Cortex of kidney (tissue), 1 donor: ENCODE results near the gene FBXL4.

Source experiments
- DNase-seq: peaks from one replicate; lab custom pipeline; 2025; lab: John Stamatoyannopoulos, UW

FBXL4 gene

DNA sequence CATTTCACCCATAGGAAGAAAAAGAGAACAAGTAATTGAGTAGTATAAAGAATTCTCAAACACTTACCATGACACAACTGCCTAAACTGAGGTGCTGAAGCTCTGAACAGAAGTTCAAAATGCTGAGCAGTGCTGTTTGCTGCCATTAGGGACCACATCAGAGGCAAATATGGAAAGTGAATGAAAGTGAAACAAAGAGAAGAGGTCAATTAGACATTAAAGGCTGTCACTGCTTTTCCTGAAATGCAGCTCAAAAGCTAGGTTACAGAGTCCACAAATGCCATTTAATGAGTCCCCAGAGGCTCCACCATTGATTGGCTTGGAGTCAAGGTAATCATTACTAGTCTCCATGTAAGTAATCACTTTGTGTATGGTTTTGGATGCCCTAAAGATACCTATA, 67.3 kb downstream of the FBXL4 start:
- DNase-seq: no peak

DNA sequence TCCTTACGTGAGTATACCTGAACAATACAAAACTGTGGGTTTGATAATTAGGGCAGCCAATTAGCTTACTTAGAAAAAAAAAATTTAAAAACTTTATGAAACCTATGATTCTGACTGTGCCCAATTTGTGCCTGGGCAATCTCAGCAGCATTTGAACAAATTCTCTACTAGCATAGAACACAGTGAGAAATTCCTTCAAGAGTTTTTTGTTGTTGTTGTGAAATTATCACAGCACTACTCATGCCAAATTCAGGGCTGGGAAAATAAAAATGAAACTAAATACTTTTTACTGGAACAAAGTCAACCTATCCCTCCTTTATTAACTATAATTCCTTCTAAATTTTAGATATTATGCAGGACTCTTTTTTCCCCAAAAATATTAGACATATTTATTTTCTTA, 70.5 kb downstream of the FBXL4 start:
- no peak for DNase-seq

DNA sequence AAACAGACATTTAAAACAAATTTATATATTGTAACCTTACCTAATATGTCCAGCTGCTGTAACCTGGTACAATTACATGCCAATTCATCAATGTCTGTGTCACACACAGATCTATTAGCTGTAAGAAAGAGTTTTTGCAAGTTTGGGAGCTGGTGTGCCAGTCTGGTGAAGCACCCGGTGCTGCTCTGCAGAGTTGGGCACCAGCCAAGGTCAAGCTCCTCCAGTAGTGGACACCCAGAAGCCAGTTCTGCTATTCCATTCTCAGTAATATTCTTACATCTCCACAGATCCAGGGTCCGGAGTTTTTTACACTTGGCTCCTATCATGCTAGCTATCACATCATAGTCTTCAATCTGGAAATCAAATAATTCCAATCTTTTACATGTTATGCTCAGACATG, 72.4 kb downstream of the FBXL4 start:
- DNase-seq: no peak

DNA sequence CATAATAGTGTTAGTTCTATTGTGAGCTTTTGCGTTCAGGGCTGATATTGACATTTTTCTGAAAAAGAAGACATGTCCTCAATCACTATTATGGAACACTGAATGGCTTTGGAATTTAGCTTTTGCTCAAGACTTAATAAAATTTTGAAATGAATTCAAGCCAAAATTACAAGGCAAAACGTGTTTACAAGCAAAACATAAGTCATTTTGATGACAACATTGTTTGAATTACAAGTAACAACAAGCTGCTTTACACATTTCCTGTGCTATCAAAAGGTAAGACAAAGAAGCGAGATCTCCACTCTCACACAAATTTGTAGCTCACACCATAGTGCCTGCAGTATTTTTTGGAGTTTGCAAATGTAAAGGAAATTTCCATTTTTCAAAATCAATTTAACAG, 75.9 kb downstream of the FBXL4 start:
- DNase-seq: no peak

DNA sequence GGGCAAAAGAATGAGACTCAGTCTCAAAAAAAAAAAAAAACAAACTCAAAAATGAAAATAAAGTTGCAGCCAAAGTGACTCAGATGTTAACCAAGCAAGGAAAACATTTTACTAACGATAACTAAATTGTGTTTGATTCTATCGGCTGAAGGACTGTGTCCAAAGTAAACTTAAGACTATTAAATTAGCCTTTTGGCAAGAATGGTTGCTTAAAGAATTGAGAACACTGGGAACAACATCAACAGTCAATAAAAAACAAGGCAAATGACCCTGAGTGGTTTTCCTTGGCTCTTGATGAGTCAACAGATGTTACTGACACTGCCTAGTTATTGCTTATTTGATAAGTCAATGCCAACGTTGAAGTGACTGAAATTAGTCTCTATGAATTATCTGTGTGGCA, 76.7 kb downstream of the FBXL4 start:
- DNase-seq: no peak

DNA sequence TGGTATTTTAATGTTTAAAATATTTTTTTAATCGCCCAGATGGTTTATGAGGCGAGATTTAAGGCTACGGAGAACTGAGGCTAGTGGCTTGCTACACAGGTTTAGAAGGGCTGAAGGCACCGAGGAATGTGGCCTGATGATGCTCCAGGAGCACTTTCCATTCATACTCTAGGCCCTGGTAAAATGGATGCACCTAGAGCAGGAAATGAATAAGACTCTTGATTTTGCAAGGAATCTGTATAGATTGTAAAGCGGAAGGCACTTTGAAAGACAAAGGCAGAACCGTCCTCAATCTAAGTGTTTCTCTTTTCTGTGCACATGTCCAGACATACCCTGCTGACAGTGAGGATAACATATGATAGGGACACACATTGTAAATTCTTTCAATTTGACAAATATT, 83.2 kb downstream of the FBXL4 start:
- DNase-seq: no peak

DNA sequence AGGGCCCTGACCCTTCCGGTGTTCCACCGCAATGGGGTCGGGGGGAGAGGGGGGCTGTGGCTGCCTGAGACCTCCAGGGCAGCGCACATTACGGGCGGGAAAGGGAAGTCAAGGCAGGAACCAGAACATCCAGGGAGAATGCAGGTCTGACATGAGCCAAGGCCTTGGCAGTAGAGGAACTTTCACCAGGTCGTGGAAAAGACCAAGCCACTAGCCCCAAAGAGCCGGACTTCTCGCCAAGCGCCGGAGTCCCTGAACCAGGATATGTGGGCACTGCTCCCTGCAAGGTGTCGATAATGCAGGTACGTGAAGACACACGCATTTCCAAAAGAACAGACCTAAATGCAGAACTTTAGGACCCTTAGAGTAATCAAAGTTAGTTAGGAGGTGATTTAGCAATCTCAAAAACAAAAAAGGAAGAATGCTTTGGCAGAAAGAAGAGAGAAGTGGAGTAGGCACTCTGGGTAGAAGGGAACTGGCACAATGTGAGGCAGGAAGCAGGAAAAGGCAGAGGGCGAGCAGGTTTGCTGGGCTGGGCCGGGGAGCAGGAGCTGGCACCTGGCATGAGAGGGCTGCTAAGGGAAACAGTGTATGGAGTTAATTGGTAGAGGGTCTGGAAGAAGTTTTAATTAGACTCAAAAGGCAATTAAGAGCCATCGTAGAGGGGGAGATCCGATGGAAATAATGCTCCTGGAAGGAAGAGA, 99.1 kb downstream of the FBXL4 start:
- DNase-seq: no peak

DNA sequence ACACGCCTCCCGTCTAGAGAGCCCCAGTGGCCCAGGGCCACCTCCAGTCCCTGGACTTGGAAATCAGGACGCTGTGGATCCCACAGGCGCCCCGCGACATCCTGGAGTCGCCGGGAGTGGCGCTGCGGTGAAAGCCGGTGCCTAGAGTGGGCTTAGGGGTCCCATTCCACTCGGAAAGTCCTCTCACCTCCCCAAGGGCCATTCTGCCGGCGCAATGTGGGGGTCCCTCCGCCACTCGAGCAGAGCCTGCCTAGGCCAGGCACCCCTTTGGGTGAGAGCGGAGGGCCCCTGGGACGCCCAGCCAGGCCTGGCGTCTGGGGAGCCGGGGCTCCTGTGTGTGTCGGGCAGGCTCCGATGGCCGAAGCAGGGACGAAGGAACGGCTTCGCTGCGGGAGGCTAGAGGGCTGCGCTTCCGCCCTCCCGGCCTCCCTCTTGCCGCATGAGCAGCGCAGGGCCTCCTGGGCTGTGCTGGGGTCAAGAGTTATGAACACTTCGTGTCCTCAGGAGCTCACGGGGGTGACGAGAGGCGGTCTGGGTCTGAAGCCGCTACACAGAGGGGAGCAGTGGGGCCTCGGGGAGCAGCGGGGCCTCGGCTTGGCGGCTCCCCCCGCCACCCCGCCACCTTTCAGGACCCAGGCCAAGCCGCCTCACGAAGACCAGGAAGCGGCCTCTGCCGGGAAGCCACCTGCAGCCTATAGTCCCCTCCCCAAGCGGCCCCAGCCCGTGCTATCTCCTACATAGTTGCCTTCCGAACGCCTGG, 99.8 kb downstream of the FBXL4 start:
- no peak for DNase-seq

DNA sequence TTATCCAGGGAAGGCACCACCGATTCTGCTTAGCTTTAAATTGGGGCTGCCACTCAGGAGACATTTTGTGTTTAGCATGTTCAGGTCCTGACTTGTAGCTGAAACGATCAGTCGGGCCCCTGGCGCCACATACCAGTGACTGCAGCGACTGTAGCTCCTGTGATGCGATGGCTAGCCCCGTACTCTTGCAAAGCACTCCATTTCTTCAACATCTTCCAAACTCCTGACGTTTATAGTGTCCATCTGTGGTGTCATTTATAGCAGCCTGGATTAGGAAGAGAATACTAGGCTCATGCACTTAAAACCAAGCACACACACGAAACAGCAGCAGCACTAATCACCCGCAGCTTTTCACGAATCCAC, 100.3 kb downstream of the FBXL4 start:
- DNase-seq: no peak

DNA sequence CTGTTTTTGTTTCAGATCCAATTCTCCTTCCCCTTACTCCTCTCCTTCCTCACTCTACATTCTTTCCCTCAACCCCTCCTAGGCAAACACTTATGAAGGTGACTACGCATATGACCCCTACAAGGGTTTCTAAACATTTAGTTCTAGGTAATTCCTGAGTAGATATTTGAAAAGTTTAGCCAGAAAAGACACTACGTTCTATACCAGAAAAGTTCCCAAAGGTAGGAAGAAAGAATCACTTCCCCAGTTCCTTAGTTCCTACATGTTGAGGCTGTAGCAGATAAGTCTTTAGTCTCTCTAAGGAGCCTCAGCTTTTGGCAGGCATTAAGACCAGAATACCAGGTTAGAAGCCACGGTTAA, 101.7 kb downstream of the FBXL4 start:
- DNase-seq: no peak

DNA sequence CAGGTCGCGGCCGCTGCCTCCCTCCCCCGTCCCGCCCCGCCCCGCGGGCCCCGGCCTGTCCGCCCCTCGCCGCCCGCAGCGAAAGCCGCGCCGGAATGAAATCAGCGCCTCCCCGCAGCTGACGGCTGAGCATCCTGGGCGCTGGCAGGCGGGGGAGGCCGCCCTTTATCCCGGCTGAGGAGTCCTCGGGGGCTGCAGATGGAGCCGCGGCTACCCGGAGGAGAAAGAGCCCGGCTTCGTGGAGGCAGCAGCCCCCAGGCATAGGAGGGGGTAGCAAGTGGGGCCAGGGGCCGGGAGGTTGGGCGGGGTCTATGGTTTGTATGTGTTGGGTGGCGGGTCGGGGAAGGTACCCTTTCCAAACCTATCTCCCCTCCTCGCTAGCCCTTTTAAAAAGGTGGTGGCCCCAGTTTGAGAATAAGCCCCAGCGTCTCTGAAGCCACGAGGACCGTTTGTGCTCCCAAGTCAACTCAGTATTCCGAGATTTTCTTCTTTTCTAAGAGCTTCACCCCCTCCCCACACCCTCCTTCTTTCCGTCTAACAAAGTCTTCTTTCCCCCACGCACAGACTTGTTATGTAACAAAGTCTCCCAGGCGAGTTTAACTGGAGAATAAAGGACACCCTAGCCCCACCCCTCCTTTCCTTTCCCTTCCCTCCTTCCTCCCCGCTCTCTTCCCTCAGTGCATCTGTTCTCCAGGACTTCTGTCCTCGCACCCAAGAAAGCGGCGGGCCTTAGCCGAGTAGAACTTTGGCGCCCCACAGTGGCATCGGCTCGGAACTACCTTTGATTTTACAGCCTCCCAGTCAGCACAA, 102.3 kb downstream of the FBXL4 start:
- no peak for DNase-seq

DNA sequence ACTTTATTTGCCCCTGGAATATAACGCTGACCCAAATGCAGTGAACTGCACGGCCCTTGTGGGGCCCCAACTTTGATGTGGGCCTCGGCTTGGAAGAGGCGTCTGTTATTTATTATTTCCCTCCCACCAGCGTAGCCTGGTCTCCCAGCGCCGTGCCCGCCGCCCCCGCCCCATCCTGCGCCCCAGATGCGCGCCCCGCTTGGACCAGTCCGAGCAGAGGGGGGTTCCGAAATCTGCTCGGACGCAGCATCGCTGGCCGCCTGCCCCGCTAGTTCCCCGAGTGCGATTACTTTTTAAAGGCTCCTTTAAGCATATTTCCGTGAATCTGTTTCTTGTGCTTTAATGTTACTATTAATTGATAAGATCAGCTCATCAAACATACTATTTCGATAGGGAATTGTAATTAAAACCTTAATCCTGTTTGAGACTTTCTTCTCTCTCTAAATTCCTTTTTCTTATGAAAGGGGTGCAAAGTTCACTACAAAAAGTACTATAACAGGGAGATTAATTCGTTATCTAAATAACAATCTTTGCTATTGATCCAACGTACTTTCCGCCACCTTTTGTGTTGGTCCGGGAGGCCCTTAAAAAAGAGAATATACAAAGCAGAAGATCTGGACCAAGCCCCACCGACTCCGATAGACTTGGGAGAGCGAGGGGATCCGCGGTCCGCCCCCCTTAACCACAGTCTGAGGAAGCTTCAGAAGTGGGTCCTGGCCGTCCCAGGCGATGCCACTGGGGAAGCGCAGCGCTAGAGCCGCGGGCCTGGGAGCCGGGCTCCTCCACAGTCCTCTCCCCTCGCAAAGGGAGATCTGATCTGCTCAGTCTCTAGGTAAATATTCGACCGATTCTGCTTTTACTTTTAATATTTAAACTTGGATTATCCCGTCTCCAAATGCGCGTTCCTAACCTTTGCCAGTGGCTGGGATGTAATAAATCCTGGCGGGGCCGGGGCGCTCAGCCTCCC, 103.2 kb downstream of the FBXL4 start:
- DNase-seq: no peak

DNA sequence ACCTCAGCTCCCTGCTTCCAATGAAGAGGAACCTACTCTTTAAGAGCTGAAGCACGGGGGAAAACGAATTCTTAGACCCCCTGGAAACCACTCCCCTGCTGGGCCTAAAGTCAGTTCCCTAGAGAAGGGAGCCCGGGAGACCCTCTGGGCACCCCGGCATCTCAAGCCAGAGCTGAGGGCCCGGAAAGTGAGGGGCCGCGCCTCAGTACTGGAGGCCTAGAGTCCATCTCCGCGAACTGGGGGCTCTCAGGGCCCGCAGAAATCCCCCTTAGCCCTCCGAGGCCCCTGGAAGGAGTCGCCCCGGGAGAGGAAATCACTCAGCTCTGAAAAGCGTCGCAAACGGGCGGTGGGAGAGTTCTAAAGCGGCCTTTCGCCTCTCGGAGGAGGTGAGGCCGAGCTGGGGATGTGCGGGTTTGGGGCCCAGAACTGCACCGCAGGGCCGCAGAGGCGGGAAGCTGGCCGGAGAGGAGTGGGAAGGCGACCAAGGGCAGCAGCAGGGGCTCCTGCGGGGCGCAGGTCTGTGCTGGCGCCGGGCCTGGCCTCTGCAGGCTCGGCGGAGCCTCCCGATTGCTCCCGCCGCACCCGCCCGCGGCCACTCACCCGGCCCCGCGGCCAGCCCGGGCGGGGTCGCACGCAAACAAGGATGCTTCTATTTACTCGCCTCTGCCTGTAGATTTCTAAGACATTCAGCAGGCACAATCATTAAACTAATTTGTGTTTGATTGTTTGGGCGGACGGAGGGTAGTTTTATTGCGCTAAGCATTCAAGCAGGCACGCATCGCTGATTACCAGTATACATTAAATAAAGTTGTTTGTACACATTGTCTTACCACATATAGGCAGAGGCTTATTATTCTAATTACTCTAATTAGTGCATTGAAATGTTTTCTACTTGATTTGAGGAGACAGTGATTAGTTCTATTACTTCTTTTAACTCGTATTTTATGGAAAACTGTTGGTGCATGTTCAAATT, 104.2 kb downstream of the FBXL4 start:
- no peak for DNase-seq

DNA sequence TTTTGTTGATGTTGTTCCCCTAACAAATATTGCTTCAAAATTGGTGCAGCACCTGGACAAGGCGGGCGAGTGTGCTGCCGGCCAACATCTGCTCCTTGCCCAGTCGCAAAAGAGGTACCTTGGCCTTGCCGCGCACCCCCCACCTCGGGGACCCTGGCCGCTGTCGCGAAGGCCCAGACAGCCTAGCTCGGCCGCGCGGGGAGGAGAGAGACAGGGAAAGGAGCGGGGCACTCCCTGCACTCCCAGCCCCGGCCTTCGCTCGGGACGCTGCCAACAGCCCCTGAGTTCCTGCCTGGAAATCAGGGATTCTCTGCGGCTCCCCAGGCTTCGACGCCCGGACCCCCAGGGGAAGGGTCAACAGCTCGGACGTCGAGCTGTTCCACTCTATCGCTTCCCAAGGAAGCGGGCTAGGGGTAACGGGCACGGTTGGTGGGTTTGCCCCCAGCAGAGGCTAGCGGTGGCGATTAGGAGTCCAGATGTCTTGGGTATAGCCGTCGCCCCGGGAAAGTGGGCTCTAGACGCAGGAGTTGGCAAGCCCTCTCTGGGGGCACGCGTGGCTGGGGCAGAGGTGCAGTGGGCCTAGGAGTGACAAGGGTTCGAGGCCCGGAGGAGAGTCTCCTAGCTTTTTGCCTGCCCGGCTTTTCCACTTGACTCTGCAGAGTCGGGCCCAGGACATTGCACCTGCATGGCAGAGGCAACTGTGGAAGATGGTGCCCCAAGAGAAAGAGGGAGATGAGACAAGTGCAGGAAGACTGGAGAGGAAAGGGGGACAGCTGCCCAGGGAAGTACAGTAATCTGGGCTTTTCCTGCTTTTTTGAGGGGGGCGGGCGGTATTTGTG, 105.2 kb downstream of the FBXL4 start:
- DNase-seq: no peak

DNA sequence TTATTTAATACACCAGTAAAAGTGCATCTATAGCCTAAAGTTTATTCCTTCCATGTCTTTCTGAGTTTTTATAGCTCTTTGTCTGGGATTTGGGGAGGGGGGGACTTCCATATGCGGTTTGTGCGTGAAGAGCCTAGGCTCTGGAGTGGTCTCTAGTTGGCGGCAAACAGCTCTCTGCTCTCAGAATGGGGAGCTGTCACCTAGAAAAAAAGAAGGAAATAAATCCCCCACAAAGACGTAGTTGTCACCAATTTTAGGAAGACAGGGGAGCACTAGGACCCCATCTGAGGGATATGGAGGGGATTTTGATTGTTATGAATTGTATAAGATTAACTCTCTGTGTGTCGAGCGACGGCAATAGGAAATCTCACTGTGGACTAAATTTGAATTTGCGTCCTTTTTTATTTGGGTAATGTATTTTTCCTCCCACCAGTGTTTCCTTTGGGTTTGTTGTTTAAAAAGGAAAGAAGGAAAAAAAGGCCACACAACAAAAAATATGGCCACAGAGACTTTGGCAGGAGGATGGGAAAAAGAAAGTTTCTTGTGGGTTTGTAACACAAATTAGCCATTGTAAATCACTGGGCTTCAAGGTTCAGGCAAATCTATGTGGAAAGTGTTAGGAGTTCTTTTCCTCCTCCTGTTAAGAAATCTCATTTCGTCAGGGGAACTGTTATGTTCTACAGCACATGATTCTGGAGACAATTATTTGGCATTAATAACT, 106.0 kb downstream of the FBXL4 start:
- DNase-seq: no peak

DNA sequence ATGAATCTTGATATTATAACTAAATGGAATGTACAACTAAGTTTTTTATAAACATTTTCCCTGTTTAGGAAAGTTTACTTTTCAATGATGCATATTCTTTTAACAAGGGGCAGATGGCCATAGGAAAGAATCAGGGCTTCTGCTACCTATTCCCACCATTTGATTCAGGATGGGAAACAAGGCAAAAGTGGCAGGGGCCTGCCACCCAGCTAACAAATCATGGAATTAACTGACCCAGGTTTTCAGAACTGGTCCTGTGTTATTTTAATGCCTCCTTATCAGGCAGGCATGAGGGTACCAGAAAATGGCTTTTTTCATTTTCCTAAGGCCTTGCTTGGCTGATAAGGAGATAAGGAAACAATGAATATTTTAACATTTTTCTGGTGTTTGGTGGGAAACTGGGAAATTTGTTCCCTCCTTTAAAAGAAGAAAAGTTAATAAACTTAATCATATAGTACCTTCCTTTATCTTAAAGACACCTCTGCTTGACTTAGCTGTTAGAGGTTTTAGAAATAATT, 106.7 kb downstream of the FBXL4 start:
- DNase-seq: no peak

DNA sequence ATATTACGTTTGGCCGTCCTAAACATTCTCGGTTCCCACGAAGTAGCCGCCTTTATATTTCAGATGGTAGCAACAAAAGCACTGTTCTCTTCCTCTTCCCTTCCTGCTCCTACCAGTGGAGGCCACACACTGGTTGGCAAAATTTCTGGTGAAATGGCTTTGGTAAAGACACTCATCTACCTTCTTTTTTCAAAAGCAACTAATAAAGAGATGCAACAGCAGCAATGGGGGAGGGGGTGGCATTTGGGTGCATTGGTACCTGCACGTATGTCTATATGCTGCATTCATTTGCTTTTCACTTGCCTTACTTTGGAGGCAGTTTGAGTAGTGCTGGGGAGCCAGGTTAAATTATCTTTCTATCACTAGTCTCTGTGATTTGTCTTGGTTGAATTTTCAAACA, 107.4 kb downstream of the FBXL4 start:
- DNase-seq: no peak

DNA sequence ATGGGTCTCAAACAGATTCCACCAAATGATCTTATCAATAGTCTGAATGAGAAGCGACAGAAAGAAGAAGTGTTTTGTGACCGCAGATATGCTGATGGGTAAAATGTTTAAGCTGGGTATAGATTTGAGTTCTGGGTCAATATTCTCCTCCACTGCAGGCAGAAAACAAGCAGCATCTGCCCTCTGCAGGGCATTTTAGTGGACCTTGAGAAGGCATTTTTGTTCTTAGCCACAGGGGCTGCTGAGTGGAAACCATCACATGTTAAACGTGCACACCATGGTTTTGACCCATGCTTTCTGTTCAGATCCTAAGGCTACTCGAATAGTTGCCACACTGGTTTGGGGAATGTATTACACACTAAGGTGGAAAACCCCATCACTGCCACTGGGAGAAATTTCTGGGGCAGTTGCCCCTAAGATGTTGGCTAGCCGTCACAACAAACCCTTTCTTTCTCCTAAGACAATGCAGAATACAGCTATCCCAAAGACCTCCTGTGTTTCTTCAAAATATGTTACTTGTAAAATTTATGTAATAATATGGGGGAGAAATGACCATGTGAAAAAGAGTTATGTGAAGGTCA, 107.9 kb downstream of the FBXL4 start:
- DNase-seq: no peak

DNA sequence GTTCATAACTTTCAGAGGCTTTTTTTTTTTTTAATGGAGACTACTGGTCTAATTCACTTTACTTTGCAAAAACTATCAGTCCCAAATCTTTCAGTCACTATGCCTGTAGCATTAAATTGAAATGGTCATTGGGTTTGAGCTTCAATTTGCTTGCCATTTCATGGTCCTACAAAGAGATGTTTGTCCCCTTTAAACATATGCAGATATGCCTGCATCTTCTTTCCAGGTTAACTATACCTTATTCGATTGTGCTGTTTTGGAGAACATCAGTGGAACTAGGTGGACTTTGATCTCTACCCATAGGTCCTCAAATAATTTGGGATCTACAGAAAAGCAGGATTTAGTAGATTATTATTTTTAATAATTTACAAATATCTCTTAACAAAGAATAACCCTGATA, 108.8 kb downstream of the FBXL4 start:
- no peak for DNase-seq
